Natural killer cell (primary cell): Measurements from ENCODE around the gene PABPC1L2A. TPM values are rescaled to one million over a fixed set of nuclear protein-coding genes. Genes with fewer than 3 reads are reported as not detected.
"Not testable (repeated sequence)": the region's sequence is repeated elsewhere in the genome, so short reads cannot be mapped to it uniquely, and the experiment has no call there.

ENCODE experiments used
- ATAC-seq, 3 donors: fragments of 150-1000 bp in 2 of 3; fragments of 200-7000 bp in 1 of 3; cut with Tn5 transposase; 1 replicate in 1 of 3; 2 replicates in 2 of 3; pipeline ENCODE4 v1.10.0; 2021; ENCODE audit warnings: mild to moderate bottlenecking in 2 of 3, moderate library complexity in 2 of 3
- DNase-seq, 2 donors: peaks; one replicate each; pipeline versions ENCODE4 v3.0.0 to v3.0.0-alpha.2; 2013 to 2021; ENCODE audit warnings: mixed read lengths in 1 of 2
- H3K27ac ChIP-seq: one replicate; pipeline ENCODE4 v1.5.1; 2013; ENCODE audit warnings: mild to moderate bottlenecking, low read length
- H3K27me3 ChIP-seq: one replicate; pipeline ENCODE4 v1.6.1; 2013; ENCODE audit warnings: low read length; ENCODE audit not compliant: control insufficient read depth, insufficient read depth
- H3K36me3 ChIP-seq: one replicate; pipeline ENCODE4 v1.6.1; 2013; ENCODE audit warnings: low read length; ENCODE audit not compliant: control insufficient read depth, insufficient read depth
- H3K4me1 ChIP-seq: one replicate; pipeline ENCODE4 v1.6.1; 2013; ENCODE audit warnings: low read length; ENCODE audit not compliant: control insufficient read depth, insufficient read depth
- H3K4me3 ChIP-seq: one replicate; pipeline ENCODE4 v1.5.1; 2013; ENCODE audit warnings: low read length
- H3K9me3 ChIP-seq: one replicate; pipeline ENCODE4 v1.6.1; 2013; ENCODE audit warnings: low read length; ENCODE audit not compliant: control insufficient read depth, insufficient read depth
- H3K27ac Mint-ChIP-seq, 2 donors: one replicate each; pipeline ENCODE4 v1.8.0; 2022; ENCODE audit warnings: mild to moderate bottlenecking in 2 of 2, mixed read lengths in 2 of 2, moderate library complexity in 1 of 2
- H3K27me3 Mint-ChIP-seq, 2 donors: one replicate each; pipeline ENCODE4 v1.8.0; 2022; ENCODE audit warnings: low read depth in 2 of 2, mixed read lengths in 2 of 2
- H3K36me3 Mint-ChIP-seq: one replicate; pipeline ENCODE4 v1.8.0; 2022; ENCODE audit warnings: mixed read lengths
- H3K4me1 Mint-ChIP-seq, 2 donors: one replicate each; pipeline ENCODE4 v1.8.0; 2022; ENCODE audit warnings: mixed read lengths in 2 of 2
- H3K4me3 Mint-ChIP-seq: one replicate; pipeline ENCODE4 v1.8.0; 2022; ENCODE audit warnings: mild to moderate bottlenecking, moderate library complexity, mixed read lengths
- H3K9me3 Mint-ChIP-seq, 2 donors: one replicate each; pipeline ENCODE4 v1.8.0; 2022; ENCODE audit warnings: mixed read lengths in 2 of 2
- WGBS: methylation state at CpG from one replicate; pipeline ENCODE4 v1.1.7; 2013; ENCODE audit warnings: missing lambda C conversion rate; ENCODE audit not compliant: insufficient coverage; 5-methylcytosine and 5-hydroxymethylcytosine counted together
- intact Hi-C: fragments of 100-400 bp; cut with micrococcal nuclease; formaldehyde crosslinking; loops from one replicate; pipeline ENCODE4 v1.14.2; 2022
- total RNA-seq, 4 donors: library from RNA; stranded (reverse); fragments of 120-200 nt in 1 of 4; gene quantifications; one replicate each; pipeline versions ENCODE4 v1.2.3 to v1.2.4, GENCODE V29; 2013 to 2022
- TF ChIP-seq, protein P1 (sequence below): fragments of 200-600 bp; IDR thresholded peaks from one replicate; pipeline ENCODE4 v1.8.0; 2022; ENCODE audit warnings: antibody characterized with exemption

PABPC1L2A gene
- total RNA-seq, 3 donors from 2014 or later (not counting 1 experiment from before 2014, with no cell fraction given): not detected

DNA sequence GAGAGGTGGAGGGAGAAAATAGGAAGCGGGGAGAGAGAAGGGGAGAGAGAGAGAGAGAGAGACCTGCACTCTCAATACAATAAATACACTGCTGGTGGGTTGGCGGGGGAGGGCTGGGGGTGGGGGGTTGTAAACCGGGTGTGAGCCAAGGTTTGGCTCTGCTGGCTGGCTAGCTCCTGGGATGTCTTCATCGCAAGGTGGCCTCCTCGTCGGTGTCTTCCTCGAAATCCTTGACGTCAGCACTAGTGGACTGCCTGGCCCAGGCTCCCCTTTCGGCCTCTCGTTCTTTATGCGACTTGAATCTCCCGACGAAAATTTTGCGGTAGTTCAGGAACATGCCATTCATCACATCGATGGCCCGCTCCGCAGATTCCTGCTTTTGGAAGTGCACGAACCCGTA, 715 bp downstream of the PABPC1L2A start:
- H3K27ac ChIP-seq, H3K4me1 ChIP-seq, H3K4me1 Mint-ChIP-seq, H3K27me3 ChIP-seq, H3K4me3 ChIP-seq, intact Hi-C loops, H3K9me3 ChIP-seq, H3K27ac Mint-ChIP-seq, H3K9me3 Mint-ChIP-seq, ATAC-seq, H3K36me3 Mint-ChIP-seq, DNase-seq, H3K4me3 Mint-ChIP-seq, H3K36me3 ChIP-seq: not testable (repeated sequence)
- WGBS: no CpG with 5 or more reads among the region's 19 CpGs
- peaks cover 4 to 13% of the 10 kb centered on the region in 2 donors for H3K27me3 Mint-ChIP-seq

DNA sequence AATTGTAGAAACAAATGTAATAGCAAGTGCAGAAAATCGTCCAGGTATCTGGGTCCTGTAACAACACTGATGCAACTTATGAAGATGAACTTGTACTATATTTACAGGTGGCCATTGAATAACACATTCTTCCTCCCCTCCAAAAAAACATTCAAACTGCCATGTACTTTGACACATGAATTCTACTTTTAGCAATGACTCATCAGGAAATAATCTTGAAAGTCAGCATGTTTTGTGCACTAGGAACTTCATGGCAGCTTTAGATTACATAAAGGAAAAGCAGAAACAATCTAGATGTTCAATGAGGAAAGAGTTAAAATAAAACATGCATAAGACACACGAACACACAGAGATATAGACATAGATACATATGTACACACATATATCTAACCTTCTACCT, 2.5 kb downstream of the PABPC1L2A start:
- ATAC-seq: no peak
- no peak overlapping the region for H3K4me3 Mint-ChIP-seq
- no CpG with 5 or more reads among the region's 2 CpGs for WGBS
- H3K36me3 Mint-ChIP-seq: no peaks in the 10 kb centered on the region
- H3K36me3 ChIP-seq: no peaks in the 10 kb centered on the region
- no peak overlapping the region for H3K27ac Mint-ChIP-seq
- no peaks in the 10 kb centered on the region for H3K27me3 ChIP-seq
- no peaks in the 10 kb centered on the region for H3K9me3 Mint-ChIP-seq
- intact Hi-C loops: no loop called here
- DNase-seq: no peak
- peaks cover 4 to 13% of the 10 kb centered on the region in 2 donors for H3K27me3 Mint-ChIP-seq
- H3K4me1 ChIP-seq: no peaks in the 10 kb centered on the region
- H3K4me1 Mint-ChIP-seq: no peaks in the 10 kb centered on the region
- TF ChIP-seq, protein P1, sequence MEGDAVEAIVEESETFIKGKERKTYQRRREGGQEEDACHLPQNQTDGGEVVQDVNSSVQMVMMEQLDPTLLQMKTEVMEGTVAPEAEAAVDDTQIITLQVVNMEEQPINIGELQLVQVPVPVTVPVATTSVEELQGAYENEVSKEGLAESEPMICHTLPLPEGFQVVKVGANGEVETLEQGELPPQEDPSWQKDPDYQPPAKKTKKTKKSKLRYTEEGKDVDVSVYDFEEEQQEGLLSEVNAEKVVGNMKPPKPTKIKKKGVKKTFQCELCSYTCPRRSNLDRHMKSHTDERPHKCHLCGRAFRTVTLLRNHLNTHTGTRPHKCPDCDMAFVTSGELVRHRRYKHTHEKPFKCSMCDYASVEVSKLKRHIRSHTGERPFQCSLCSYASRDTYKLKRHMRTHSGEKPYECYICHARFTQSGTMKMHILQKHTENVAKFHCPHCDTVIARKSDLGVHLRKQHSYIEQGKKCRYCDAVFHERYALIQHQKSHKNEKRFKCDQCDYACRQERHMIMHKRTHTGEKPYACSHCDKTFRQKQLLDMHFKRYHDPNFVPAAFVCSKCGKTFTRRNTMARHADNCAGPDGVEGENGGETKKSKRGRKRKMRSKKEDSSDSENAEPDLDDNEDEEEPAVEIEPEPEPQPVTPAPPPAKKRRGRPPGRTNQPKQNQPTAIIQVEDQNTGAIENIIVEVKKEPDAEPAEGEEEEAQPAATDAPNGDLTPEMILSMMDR: no peak
- H3K27ac ChIP-seq: no peak overlapping the region
- H3K4me3 ChIP-seq: no peak overlapping the region
- no peaks in the 10 kb centered on the region for H3K9me3 ChIP-seq

DNA sequence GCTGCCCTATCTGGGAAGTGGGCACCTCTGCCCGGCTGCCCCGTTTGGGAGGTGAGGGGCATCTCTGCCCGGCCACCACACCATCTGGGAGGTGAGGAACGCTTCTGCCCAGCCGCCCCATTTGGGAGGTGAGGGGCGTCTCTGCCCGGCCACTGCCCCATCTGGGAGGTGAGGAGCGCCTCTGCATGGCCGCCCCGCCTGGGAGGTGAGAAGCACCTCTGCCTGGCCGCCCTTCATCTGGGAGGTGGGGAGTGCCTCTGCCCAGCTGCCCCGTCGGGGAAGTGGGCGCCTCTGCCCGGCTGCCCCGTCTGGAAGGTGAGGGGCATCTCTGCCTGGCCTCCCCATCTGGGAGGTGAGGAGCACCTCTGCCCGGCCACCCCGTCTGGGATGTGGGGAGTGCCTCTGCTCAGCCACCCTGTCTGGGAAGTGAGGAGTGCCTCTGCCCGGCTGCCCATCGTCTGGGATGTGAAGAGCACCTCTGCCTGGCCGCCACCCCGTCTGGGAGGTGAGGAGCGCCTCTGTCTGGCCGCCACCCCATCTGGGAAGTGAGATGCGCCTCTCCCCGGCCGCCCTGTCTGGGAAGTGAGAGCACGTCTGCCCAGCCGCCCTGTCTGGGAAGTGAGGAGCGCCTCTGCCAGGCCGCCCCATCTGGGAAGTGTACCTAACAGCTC, 9.8 kb downstream of the PABPC1L2A start:
- Histone ChIP-seq H3K36me3 (no peaks in the 10 kb centered on the region), H3K4me3 (no peak overlapping the region), H3K9me3 (no peaks in the 10 kb centered on the region), H3K27ac (no peak overlapping the region), H3K27me3 (no peaks in the 10 kb centered on the region), H3K4me1 (no peaks in the 10 kb centered on the region)
- no peak overlapping the region for H3K27ac Mint-ChIP-seq
- ATAC-seq (no peak), DNase-seq (no peak)
- 94% methylated on average over 27 of the region's 31 CpGs for whole genome bisulfite sequencing
- H3K4me3 Mint-ChIP-seq: no peak overlapping the region
- TF ChIP-seq, protein P1: no peak
- no peaks in the 10 kb centered on the region for H3K36me3 Mint-ChIP-seq
- H3K27me3 Mint-ChIP-seq: peaks cover 0 to 7% of the 10 kb centered on the region in 2 donors
- H3K9me3 Mint-ChIP-seq: peaks cover 2 to 7% of the 10 kb centered on the region in 2 donors
- intact Hi-C loops: no loop called here
- no peaks in the 10 kb centered on the region for H3K4me1 Mint-ChIP-seq

DNA sequence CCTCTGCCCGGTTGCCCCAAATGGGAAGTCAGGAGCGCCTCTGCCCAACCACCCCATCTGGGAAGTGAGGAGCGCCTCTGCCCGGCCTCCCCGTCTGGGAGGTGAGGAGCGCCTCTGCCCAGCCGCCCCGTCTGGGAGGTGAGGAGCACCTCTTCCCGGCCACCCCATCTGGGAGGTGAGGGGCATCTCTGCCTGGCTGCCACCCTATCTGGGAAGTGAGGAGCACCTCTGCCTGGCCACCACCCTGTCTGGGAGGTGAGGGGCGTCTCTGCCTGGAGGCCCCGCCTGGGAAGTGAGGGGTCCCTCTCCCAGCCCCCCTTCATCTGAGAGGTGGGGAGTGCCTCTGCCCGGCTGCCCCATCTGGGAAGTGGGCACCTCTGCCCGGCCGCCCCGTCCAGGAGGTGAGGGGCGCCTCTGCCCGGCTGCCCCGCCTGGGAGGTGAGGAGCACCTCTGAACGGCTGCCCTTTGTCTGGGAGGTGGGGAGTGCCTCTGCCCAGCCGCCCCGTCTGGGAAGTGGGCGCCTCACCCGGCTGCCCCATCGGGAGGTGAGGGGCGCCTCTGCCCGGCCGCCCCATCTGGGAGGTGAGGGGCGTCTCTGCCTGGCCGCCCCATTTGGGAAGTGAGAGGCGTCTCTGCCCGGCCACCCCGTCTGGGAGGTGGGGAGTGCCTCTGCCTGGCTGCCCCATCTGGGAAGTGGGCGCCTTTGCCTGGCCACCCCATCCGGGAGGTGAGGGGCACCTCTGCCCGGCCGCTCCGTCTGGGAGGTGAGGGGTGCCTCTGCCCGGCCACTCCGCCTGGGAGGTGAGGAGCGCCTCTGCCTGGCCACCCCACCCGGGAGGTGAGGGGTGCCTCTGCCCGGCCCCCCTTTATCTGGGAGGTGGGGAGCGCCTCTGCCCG, 10.6 kb downstream of the PABPC1L2A start:
- Histone ChIP-seq H3K36me3 (no peaks in the 10 kb centered on the region), H3K27me3 (no peaks in the 10 kb centered on the region), H3K9me3 (no peaks in the 10 kb centered on the region), H3K4me3 (no peak overlapping the region), H3K27ac (no peak overlapping the region), H3K4me1 (no peaks in the 10 kb centered on the region)
- H3K36me3 Mint-ChIP-seq: no peaks in the 10 kb centered on the region
- DNase-seq: no peak
- H3K27ac Mint-ChIP-seq: no peak overlapping the region
- WGBS: 93% methylated on average over 31 of the region's 44 CpGs
- H3K4me1 Mint-ChIP-seq: no peaks in the 10 kb centered on the region
- TF ChIP-seq, protein P1: no peak
- peaks cover 0 to 7% of the 10 kb centered on the region in 2 donors for H3K27me3 Mint-ChIP-seq
- H3K4me3 Mint-ChIP-seq: no peak overlapping the region
- intact Hi-C loops: no loop called here
- peaks cover 2 to 7% of the 10 kb centered on the region in 2 donors for H3K9me3 Mint-ChIP-seq
- ATAC-seq: no peak

DNA sequence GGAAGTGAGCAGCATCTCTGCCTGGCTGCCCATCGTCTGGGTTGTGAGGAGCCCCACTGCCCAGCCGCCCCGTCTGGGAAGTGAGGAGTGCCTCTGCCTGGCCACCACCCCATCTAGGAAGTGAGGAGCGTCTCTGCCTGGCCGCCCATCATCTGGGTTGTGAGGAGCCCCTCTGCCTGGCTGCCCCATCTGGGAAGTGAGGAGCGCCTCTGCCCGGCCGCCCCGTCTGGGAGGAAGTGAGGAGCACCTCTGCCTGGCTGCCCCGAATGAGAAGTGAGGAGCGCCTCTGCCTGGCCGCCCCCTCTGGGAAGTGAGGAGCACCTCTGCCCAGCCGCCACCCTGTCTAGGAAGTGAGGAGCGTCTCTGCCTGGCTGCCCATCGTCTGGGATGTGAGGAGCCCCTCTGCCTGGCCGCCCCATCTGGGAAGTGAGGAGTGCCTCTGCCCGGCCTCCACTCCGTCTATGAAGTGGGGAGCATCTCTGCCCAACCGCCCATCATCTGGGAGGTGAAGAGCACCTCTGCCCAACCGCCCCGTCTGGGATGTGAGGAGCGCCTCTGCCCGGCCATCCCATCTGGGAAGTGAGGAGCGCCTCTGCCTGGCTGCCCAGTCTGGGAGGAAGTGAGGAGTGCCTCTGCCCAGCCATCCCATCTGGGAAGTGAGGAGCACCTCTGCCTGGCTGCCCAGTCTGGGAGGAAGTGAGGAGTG, 11.4 kb downstream of the PABPC1L2A start:
- 91% methylated on average over 24 of the region's 24 CpGs for WGBS
- DNase-seq, H3K27ac Mint-ChIP-seq, H3K36me3 ChIP-seq, H3K4me3 Mint-ChIP-seq, H3K4me1 ChIP-seq, H3K4me3 ChIP-seq, ATAC-seq, H3K9me3 ChIP-seq, H3K4me1 Mint-ChIP-seq, H3K9me3 Mint-ChIP-seq, H3K27me3 Mint-ChIP-seq, intact Hi-C loops, H3K27me3 ChIP-seq, H3K27ac ChIP-seq, H3K36me3 Mint-ChIP-seq: not testable (repeated sequence)
